Measurements from ENCODE around the gene SPDL1. TPM values are rescaled to one million over a fixed set of nuclear protein-coding genes. Genes with fewer than 3 reads are reported as not detected.
A peak's percentile ranks its signal among the peaks of the same experiment; 100 is the strongest.
"Not testable (repeated sequence)": the region's sequence is repeated elsewhere in the genome, so short reads cannot be mapped to it uniquely, and the experiment has no call there.

SPDL1 gene
- total RNA-seq, 1 experiment from 2014 or later, result 154 TPM

DNA sequence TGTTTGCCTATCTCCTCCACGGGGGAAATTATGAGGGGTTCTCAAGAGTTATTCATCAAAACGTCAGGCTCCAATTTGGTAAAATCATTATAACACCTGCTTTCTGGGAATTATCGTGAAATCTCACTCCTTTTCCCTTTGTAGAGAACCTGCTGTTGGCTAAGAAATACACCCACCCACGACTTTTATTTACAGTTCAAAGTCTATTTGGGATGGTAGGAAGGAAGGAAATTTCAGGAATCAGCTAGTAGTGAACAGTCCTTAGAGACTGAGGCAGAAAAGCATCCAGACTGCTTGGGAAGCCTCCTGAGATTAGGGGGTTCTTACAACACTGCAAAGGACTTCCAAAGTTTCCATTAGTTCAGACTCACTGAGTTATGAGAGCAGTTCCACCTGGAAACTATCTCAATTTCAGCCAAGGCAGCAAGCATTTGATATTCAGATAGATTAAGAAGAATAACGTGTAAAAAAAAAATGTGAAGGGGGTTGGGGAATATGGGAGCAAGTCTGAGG, 9.4 kb upstream of the SPDL1 start:
- no peak for DNase-seq (ENCODE audit: low read depth)

DNA sequence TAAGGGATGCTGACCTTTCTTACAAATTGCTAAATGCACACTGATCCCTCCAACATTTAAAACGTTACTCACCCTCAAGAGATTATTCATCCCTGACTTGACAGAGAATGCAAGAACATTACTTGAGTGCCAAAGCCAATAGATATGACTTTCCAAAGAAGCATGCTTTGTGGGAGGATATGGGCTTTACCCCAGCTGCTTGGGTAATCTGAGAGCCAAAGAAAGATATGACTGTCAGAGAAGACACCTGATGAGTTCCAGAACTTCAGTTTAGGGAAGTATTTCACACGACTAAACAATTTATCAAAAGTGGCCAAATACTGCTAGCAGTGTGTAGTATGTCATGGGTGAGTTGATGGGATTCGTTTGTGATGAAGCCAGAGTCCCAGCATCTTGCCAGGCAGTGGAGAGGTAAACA, 7.4 kb upstream of the SPDL1 start:
- peak; percentile 91 for DNase-seq (ENCODE audit: low read depth)

DNA sequence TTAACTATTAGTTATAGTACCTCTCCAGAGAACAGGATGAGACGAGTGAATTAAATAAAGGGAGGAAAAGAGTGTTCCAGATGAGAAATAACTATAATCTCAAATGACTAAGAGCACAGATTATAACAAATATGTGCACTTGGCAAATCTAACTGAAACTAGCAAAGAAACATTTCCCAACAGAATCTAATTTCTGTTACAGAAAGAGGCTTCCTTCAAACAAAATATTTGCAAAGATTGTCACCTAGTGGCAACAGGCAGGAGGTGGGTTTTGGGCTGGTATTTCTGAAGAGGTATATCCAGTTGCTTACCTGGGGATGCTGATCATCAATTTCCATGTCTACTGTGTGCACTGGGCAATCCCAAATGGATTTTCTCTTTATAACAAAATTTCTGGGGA, 5.6 kb upstream of the SPDL1 start:
- DNase-seq (ENCODE audit: low read depth), result peak; percentile 19

DNA sequence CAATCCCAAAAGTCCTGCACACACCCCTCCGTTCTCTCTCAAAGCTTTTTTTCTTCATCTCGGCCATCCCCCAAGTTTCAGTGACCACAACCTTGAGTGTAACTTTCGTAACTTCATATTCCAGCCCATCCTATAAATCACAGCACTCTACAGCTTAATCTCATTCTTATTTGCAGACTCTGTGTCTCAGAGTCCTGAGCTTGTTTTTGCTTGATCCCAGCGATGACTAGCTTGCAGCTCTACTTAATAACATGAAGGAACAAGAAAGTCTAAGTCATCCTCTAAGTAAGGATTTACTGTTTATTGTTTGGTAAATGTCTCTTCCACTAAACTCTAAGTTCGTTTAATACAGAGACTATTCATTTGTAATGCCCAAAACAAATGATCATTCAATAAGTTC, 2.6 kb upstream of the SPDL1 start:
- DNase-seq (ENCODE audit: low read depth), result no peak

DNA sequence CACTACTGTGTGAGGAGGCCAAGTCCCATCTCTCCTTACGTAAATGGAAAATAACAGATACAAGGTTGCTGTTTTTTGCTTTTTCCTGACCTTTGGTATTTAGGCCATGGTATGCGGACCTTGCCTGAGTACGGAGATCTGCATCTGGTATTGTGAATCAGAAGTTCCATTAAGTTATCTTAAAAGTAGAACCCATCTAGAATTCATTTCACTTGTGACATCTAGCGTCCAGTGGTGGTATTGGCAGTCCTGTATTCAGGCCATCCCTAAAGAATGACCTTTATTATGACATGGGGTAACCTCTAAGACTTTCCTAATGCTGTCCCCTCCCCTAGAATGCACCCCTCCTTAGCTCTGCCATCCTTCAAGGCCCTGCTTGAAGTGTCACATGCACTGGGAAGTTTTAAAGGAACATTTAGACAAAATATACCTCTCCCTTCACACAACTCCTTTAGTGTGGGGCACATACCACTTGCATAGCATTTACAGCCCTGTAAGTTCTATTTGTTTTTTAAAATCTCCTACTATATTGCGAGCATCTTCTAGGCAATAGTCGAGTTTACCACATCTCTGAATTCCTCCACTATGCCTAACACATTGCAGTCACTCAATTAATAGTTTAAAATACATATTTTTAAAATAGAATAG, 1.9 kb upstream of the SPDL1 start:
- peak; percentile 71 for DNase-seq (ENCODE audit: low read depth)

DNA sequence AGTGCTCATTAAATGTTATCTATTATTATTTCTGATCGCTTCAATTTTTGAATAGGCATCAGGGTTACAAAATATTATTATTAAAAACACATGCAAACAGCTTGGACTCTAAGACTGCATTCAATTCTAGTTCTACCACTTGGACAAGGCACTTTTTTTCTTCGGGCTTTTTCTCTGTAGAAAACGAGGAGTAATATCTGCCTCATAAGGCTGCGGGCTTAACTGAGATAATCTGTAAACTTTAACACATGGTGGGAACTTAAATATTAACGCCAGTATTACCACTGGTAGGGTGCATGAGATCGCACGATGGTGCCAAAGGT, 511 bp upstream of the SPDL1 start:
- DNase-seq (ENCODE audit: low read depth), result no peak

DNA sequence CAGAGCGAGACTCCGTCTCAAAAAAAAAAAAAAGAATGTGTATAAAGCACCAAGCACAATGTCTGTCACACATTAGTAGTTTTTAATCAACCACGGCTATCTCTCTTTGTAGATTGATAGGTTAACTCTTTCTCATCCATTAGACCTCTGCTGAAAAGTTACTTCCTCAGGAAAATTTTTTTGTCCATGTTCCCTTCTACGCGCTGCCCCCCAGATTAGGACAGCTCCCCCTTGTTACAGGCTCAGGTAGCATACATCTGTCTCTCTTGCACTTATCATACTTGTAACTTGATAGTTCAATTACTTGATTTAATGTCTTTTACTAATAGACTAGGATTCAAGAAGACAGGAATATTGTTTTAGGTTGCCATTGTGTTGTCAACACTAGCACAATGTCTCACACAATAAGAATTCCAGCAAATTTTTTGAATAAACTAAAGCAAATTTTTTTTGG, 1.5 kb downstream of the SPDL1 start:
- DNase-seq (ENCODE audit: low read depth), result peak; percentile 16

DNA sequence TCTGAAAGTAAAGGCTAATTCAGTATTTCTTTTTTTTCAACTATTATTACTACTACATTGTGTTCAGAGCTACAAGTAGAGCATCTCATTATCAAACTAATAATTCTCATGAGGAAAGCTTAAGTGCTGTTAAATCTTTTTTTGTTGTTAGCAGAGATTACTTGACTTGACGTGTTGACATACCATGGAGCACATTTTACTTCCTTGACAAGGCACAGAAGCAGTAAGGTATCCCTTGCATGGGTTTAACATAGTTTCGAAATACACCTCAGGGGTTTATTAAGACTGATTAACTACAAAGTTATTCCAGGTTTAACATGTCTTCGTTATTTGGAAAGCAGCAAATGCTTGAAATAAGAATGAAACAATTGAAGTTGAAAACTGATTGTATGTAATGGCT, 7.0 kb downstream of the SPDL1 start:
- DNase-seq (ENCODE audit: low read depth), result no peak

DNA sequence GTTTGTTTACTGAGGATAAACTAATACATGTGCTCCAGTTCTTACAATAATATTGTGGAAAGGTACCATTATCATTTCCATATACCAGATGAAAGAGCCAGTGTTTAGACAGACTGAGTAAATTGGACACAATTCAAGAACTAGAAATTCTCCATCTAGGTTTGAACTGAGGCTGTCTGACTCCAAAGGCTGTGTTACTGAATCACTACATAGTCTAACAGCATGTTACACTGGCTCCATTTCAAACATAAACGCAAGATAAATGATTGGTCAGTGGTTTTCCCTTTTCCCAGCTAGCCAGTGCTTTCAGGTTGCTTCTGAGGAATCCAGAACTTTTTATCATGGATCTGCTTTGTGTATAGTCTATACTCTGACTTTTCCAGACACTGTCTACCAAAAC, 8.1 kb downstream of the SPDL1 start:
- no peak for DNase-seq (ENCODE audit: low read depth)

DNA sequence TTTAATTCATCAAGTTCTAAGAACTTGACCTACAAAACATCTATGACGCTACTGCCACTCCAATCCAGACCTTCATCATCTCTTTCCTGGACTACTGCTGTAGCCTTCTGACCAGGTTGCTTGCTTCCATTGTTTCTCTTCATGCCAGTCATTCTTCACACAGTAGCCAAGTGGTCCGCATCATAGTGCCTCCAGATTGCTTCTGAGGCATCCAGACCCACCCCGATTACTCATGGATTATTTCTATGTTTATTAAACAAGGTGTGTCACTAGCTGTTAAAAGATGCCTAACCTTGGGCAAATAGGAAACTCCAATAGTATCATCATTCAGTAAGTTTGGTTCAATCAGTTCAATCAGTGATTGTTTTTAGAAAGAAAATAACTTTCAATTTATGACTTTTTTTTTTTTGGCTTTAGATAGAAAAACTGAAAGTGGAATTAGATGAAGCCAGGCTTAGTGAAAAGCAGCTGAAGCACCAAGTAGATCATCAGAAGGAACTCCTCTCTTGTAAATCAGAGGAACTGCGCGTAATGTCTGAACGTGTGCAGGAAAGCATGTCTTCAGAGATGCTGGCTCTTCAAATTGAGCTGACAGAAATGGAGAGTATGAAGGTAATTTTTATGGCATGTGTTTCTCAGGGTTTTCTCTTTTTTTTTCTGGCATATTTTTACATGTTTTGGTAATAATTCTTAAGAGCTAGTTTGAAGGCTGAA, 9.5 kb downstream of the SPDL1 start:
- no peak for DNase-seq (ENCODE audit: low read depth)

DNA sequence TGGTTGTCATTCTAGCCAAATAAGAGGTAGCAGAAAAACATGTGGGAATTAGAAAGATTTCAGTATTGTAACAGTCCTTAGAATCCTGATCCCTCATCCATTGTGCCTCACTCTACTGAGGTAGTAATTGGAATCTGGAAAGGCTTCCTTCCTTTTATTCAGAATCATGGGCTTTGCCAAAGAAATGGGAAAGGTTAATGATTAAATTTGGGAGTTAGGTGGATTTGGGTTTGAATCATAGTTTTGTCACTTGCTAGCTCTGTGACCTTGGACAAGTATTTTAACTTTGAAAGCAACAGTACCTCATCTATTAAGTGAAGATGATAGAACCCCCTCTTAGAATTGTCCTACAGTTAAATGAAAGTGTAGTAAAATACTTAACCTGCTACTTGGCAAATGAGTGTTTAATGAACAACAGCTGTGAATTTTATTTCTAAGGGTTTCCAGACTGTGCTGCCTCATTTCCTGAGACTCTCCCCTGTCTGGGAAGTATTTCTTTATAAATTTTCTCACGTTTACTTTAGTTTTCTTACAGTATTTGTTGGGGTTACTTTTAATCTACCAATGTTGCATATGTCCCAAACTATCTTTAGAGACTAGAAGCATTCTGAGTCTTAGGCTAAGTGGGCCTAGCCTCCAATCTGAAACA, 11.7 kb downstream of the SPDL1 start:
- DNase-seq (ENCODE audit: low read depth), result no peak

DNA sequence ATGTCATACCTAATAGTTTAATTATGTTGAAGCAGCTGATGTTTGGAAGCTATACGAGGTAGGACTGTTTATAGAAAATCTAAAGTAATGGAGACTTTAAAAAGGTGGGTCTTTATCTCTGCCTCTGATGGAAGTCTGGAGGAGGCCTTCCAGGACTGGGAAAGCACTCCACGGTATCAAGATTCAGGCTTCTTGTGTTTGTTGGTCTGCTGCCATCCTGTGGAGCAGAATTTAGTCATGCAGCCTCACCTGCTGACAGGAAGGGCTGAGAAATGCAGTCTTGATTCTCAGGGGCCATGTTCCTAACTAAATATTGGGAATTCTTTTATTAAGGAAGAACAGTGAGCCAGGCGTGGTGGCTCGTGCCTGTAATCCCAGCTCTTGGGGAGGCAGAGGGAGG, 15.9 kb downstream of the SPDL1 start:
- peak; percentile 39 for DNase-seq (ENCODE audit: low read depth)

DNA sequence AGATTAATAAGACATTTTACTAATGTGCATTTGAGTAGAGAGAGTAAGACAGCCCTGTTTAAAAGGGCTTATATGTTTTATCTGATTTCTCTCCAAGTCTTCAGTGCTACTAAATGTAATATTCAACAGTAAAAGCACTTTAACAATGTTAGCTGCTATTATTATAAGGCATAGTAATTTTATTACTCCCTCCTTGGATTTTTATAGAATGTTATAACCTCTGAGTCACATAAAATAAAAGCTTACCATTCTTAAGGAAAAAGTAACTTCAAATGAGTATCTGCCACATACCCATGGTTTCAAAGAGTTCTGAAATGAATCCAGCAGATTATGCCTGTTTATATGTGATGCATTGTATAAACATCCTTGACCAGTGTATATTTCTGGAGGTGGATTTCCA, 19.0 kb downstream of the SPDL1 start:
- DNase-seq (ENCODE audit: low read depth), result peak; percentile 28

DNA sequence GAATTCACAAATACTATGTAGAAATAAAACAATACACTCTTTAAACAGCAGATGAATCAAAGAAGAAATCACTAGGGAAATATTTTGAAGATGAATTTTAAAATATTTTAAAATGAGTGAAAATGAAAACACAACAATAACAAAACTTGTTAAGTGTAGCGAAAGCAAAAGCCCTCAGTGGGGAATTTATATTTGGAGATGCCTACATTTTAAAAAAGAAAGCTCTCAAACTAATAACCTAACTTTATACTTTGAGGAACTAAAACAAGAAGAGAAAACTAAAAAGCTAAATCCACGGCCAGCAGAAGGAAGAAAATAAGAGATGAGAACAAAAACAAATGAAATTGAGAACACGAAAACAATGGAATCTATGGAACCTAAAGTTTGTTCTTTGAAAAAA, 22.7 kb downstream of the SPDL1 start:
- DNase-seq (ENCODE audit: low read depth), result no peak

DNA sequence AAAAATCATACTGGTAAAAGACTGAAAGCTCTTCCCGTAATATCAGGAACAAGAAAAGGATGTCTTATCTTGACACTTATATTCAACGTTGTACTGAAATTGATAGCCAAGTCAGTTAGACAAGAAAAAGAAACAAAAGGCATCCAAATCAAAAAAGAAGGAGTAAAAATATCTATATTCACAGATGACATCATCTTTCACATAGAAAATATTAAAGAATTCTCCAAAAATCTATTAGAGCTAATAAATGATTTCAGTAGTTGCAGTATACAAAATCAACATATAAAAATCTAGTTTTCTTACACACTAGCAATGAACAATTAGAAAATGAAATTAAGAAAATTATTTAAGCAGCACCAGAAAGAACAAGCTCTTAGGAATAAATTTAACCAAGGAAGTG, 24.3 kb downstream of the SPDL1 start:
- no peak for DNase-seq (ENCODE audit: low read depth)

DNA sequence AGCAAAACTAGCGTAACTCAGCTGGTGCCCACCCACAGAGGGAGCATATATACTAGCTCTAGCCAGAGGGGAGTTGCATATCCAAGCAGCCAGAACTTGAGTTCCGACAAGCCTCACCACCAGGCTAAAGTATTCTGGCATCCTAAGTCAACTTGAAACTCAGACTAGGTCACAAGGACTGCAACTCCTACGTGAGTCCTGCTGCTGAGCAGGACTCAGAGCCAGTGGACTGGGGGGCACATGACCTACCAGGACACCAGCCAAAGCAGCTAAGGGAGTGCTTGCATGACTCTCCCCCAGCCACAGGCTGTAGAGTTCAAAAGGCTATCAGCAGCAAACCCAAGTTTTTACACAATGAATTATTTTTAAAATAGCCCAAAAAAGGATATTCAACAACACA, 26.1 kb downstream of the SPDL1 start:
- no peak for DNase-seq (ENCODE audit: low read depth)

DNA sequence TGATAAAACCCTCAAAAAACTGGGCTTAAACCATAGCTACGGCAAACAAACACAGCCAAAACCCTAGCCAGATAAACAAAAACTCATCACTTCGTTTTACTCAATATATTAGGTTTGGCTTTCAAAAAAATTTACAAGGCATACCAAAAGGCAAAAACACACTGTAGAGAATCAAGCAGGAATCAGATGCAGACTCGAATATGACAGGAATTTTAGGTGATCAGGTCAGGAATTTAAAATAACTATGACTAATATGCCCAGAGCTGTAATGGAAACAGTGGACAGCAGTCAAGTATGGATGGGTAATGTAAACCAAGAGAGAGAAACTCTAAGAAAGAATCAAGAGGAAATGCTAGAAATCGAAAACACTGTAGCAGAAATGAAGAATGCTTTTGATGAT, 27.0 kb downstream of the SPDL1 start:
- peak; percentile 9 for DNase-seq (ENCODE audit: low read depth)

DNA sequence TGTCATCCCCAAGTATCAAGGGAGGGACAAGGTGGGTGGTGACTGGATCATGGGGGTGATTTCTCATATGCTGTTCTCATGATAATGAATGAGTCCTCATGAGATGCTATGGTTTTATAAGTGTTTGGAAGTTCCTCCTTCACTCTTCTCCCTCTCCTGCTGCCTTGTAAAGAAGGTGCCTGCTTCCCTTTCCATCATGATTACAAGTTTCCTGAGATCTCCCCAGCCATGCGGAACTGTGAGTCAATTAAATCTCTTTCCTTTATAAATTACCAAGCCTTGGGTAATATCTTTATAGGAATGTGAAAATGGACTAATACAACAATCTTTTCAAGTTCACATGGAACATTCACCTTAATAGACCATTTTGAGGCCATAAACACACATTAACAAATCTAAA, 32.0 kb downstream of the SPDL1 start:
- no peak for DNase-seq (ENCODE audit: low read depth)

DNA sequence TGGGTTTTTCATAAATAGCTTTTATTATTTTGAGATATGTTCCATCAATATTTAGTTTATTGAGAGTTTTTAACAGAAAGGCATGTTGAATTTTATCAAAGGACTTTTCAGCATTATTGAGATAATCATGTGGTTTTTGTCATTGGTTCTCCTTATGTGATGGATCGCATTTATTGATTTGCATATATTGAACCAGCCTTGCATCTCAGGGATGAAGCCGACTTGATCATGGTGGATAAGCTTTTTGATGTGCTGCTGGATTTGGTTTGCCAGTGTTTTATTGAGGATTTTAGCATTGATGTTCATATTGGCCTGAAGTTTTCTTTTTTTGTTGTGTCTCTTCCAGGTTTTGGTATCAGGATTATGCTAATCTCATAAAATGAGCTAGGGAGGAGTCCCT, 40.7 kb downstream of the SPDL1 start:
- DNase-seq (ENCODE audit: low read depth), result not testable (repeated sequence)

DNA sequence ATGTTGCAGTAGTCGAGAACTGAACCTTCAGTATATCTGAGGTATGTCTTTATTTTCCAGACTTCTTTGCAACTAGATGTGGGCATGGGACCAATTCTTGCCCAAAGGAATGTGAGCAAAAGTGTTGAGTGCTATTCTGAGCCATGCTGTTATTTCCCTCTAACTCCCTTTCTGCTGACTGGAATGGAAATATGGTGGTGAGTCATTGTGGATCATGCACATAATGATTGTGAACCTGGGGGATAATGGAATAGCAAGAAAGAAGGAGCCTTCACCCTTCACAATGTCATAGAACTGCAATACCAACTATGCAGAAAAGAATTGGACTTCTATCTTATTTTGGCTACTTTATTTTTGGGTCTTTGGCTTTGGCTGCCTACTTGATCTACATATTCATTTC, 43.2 kb downstream of the SPDL1 start:
- DNase-seq (ENCODE audit: low read depth), result peak; percentile 92

DNA sequence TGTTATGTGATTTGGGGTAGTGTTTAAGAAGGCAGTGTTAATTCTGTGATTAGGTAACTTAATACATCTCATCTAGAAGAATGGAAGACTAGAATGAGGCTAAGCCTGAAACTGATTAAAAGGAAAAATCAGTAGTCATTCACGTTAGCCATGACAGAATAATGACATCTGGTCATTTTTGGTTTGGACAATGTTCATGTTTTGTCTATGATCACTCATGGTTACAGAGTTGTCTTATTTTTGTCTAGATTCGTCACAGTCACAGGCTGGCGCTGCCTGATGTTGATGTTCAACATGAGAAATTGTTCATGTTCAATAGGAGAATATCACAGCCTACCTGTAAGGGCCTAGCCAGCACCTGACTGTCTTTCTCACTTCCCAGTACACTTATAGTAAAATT, 44.0 kb downstream of the SPDL1 start:
- DNase-seq (ENCODE audit: low read depth), result no peak

DNA sequence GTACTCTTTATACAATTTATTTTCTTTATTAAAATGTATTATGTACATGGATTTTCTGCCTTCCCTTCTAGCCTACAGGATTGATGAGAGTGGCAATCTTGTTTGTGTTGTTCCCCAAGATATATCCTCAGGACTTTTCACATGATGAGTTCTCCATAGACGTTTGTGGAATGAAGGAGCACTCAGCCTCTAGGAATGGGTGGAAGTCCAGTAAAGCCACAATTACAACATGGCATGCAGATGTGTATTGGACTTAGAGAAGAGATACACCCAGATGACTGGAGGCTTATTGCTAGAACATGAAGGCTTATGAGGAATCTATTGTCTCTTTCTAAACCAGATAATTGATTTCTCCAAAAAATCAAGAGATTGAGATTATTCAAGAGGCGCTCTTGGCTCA, 45.3 kb downstream of the SPDL1 start:
- DNase-seq (ENCODE audit: low read depth), result peak; percentile 45

All from LHCN-M2 (cell line).